Measurements from ENCODE around the gene CUX1. TPM values are rescaled to one million over a fixed set of nuclear protein-coding genes. Genes with fewer than 3 reads are reported as not detected.
"Not testable (repeated sequence)": the region's sequence is repeated elsewhere in the genome, so short reads cannot be mapped to it uniquely, and the experiment has no call there.

Gene CUX1
- total RNA-seq, 2 donors from 2014 or later = 24.7 to 26.2 TPM

DNA sequence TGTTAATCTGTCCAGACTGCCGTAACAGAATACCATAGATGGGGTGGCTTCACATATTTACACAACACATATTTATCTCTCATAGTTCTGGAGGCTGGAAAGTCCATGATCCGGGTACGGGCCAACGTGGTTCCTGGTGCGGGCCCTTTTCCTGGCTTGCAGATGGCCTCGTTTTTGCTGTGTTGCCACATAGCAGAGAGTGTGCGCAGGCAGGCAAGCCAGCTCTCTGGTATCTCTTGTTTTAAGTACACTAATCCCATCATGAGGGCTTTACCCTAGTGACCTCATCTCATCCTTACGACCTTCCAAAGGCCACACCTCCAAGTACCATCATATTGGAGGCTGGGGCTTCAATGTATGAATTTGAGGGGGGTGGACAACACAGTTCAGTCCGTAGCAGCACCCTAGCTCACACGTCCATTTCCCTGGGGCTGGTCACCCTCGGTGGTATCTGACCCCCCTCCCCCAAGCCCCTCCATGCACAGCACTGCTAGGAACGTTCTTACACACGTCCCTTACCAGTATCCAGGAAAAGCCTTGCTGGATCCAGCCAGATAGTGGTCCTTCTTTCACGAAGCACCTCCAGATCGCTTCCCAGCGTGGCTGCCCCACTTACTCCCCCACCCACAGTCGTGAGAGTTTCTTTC, 21.5 kb downstream of the CUX1 start:
- peaks cover 6% of the 10 kb centered on the region for H3K4me1 Mint-ChIP-seq (ENCODE audit: low read depth)
- no peaks in the 10 kb centered on the region for H3K9me3 Mint-ChIP-seq
- no peak for DNase-seq
- no peak overlapping the region for H3K4me3 Mint-ChIP-seq
- no peaks in the 10 kb centered on the region for H3K36me3 Mint-ChIP-seq (ENCODE audit: insufficient read depth in 2 of 2)
- H3K27me3 Mint-ChIP-seq (ENCODE audit: low read depth) = no peaks in the 10 kb centered on the region
- no peak for ATAC-seq (replicated peaks in 1 of 2)
- H3K27ac Mint-ChIP-seq = no peak overlapping the region

DNA sequence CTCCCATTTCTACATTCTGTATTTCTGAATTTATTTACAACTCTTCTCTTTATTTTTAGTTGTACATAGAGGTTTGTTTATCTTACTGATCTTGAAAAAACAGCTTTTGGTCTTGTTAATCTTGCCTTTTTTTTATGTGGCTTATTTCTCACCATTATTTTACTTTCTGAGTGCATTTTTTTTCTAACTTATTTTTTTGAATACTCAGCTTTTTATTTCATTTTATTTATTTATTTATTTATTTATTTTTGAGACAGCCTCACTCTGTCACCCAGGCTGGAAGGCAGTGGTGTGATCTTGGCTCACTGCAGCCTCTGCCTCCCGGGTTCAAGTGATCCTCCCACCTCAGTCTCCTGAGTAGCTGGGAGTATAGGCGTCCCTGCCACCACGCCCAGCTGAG, 23.9 kb downstream of the CUX1 start:
- H3K4me3 Mint-ChIP-seq = no peak overlapping the region
- H3K36me3 Mint-ChIP-seq (ENCODE audit: insufficient read depth in 2 of 2) = peaks cover 0 to 2% of the 10 kb centered on the region in 2 donors
- H3K4me1 Mint-ChIP-seq (ENCODE audit: low read depth) = peaks cover 6% of the 10 kb centered on the region
- ATAC-seq (replicated peaks in 1 of 2) (no peak), DNase-seq (no peak)
- H3K27me3 Mint-ChIP-seq (ENCODE audit: low read depth) = no peaks in the 10 kb centered on the region
- H3K27ac Mint-ChIP-seq = no peak overlapping the region
- no peaks in the 10 kb centered on the region for H3K9me3 Mint-ChIP-seq

DNA sequence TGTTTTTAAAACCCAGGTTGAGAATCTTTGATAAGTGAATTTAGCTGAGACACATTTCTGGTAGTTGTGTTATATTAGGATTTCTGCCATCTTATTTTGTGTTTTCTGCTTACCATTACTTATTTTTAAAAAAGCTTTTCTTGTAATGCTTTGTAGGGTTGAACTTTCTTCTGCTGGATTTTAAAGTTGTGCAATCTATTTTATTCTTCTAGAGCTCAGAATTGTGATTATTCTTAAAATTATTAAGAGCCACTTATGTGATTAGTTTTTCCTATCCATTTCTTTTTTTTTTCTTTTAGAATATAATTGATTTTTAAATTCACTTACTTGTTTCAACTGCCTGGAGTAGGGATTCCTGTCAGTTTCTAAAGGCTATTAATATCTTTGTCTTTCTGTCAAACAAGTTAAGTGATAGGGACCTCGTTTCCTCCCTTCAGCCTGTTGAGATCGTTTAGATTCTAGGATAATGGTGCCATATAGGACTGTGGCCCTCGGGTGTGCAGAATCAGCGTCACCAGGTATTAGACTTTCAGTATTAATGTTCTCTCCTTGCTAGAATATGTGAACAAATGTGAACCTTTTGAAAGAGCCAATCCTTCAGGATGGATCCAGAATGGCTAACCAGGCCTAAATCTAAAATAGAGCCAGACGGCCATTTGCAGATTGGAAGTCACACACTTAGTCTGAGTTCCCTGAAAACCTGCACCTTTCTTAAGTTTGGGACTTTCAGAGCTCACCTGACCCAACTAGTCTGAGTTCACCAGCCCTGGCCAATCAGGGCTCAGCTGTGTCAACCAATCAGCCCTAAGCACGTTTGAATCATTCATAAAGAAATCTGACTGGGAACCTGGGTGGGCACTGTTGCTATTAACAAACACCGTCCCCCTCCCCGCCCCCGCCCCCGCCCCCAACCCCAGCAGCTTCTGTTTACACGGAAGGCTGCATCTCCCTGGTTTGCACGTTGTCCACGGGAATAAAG, 26.2 kb downstream of the CUX1 start:
- H3K4me3 Mint-ChIP-seq = no peak overlapping the region
- H3K4me1 Mint-ChIP-seq (ENCODE audit: low read depth) = peaks cover 12% of the 10 kb centered on the region
- peaks cover 0 to 3% of the 10 kb centered on the region in 2 donors for H3K9me3 Mint-ChIP-seq
- DNase-seq (no peak), ATAC-seq (replicated peaks in 1 of 2) (no peak)
- peak overlapping the region; percentile 38 for H3K27ac Mint-ChIP-seq
- peaks cover 3 to 5% of the 10 kb centered on the region in 2 donors for H3K36me3 Mint-ChIP-seq (ENCODE audit: insufficient read depth in 2 of 2)
- no peaks in the 10 kb centered on the region for H3K27me3 Mint-ChIP-seq (ENCODE audit: low read depth)

DNA sequence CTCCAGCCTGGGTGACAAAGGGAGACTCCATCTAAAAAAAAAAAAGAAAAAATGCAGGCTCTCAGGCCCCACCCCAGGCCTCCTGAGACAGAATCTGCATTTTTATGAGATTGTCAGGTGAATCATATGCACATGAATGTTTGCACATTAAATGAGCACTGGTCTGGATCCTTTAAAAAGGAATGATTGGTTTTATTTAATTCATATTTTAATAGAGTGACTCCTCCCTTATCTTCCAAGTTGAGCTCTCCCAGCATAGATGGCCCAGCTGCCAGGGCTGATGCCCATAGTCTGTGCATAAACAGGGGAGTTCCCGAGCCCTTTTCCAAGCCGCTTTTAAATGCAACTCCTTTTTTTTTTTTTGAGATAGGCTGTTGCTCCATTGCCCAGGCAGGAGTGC, 28.5 kb downstream of the CUX1 start:
- Mint-ChIP-seq H3K36me3 (ENCODE audit: insufficient read depth in 2 of 2) (peaks cover 5% of the 10 kb centered on the region in 2 donors), H3K4me1 (ENCODE audit: low read depth) (peaks cover 7% of the 10 kb centered on the region), H3K27me3 (ENCODE audit: low read depth) (no peaks in the 10 kb centered on the region), H3K9me3 (peaks cover 0 to 5% of the 10 kb centered on the region in 2 donors), H3K27ac (no peak overlapping the region), H3K4me3 (no peak overlapping the region)
- no peak for ATAC-seq (replicated peaks in 1 of 2)
- DNase-seq = no peak

DNA sequence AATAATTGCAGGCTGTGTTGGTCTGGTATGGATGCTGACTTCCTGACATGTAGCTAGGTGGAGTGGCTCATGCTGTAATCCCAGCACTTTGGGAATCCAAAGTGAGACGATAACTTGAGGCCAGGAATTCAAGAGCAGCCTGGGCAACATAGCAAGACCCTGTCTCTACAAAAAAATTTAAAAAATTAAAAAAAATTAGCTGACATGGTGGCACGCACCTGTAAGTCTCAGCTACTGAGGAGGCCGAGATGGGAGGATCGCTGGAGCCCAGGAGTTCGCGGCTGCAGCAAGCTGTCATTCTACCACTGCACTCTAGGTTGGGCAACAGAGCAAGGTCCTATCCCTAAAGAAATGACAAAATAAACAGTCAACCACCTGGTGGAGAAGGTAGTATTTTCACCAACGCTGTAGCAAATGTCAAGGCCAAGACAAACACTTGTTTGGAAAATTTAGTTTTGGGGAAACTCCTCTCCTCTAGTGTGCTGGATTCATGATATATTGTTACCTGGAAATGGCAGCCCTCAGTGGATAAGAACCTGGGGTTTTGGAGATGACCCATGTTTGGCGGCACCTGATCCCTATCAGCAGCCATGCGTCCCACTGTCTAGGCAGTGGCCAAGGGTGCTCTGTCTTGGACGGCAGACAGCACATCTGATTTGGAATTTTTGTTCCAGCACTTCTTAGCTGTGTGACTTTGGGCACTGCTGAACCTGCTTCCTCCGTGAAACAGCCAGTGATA, 29.5 kb downstream of the CUX1 start:
- peaks cover 5% of the 10 kb centered on the region in 2 donors for H3K36me3 Mint-ChIP-seq (ENCODE audit: insufficient read depth in 2 of 2)
- DNase-seq (no peak), ATAC-seq (replicated peaks in 1 of 2) (no peak)
- peaks cover under 1 to 5% of the 10 kb centered on the region in 2 donors for H3K9me3 Mint-ChIP-seq
- no peak overlapping the region for H3K4me3 Mint-ChIP-seq
- H3K27me3 Mint-ChIP-seq (ENCODE audit: low read depth) = no peaks in the 10 kb centered on the region
- no peak overlapping the region for H3K27ac Mint-ChIP-seq
- peaks cover 7% of the 10 kb centered on the region for H3K4me1 Mint-ChIP-seq (ENCODE audit: low read depth)

DNA sequence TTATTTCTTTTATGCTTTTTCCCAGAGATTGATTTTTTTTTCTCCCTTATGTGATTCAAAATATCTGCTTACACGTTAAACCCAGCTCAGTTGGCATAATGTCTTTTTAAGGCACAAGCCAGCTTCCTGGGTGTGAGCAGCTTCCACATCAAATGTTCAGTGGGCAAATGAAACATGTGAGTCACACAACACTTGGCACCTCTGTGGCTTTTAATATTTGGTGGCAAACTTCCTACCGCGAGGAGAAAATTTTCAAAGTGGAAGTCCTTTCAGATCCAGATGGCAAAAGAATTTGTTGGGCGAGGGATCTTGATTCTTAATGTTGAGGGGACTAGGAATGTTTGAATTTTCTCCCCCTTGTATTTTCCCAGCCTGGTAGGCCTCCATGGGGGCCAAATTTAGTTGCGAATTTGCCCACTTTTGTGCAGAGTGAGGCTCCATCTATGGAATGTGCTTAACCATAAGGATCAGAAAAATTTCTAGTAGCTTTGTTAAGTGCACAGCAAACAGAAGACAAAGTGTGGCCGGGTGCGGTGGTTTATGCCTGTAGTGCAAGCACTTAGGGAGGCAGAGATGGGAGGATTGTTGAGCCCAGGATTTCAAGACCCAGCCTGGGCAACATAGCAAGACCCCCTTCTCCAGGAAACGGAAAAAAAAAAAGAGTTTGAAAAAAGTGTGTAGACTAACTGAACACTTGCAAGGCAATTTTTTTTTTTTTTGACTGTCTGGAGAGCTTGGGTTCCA, 31.0 kb downstream of the CUX1 start:
- H3K4me1 Mint-ChIP-seq (ENCODE audit: low read depth) = peaks cover 7% of the 10 kb centered on the region
- no peaks in the 10 kb centered on the region for H3K27me3 Mint-ChIP-seq (ENCODE audit: low read depth)
- H3K9me3 Mint-ChIP-seq = peaks cover 1 to 5% of the 10 kb centered on the region in 2 donors
- peaks cover 5% of the 10 kb centered on the region in 2 donors for H3K36me3 Mint-ChIP-seq (ENCODE audit: insufficient read depth in 2 of 2)
- no peak overlapping the region for H3K4me3 Mint-ChIP-seq
- H3K27ac Mint-ChIP-seq = no peak overlapping the region
- DNase-seq = no peak
- no peak for ATAC-seq (replicated peaks in 1 of 2)

DNA sequence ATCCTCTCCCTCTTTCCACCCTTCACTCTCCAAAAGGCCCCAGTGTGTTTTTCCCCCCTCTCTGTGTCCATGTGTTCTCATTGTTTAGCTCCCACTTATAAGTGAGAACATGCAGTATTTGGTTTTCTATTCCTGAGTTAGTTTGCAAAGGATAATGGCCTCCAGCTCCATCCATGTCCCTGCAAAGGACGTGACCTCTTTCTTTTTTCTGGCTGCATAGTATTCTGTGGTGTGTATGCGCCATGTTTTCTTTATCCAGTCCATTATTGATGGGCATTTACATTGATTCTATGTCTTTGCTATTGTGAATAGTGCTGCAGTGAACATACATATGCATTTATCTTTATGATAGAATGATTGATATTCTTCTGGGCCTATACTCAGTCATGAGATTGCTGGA, 31.9 kb downstream of the CUX1 start:
- DNase-seq; H3K27ac Mint-ChIP-seq; ATAC-seq (replicated peaks in 1 of 2); H3K4me3 Mint-ChIP-seq; H3K9me3 Mint-ChIP-seq; H3K27me3 Mint-ChIP-seq (ENCODE audit: low read depth); H3K36me3 Mint-ChIP-seq (ENCODE audit: insufficient read depth in 2 of 2): not testable (repeated sequence)
- peaks cover 13% of the 10 kb centered on the region for H3K4me1 Mint-ChIP-seq (ENCODE audit: low read depth)

DNA sequence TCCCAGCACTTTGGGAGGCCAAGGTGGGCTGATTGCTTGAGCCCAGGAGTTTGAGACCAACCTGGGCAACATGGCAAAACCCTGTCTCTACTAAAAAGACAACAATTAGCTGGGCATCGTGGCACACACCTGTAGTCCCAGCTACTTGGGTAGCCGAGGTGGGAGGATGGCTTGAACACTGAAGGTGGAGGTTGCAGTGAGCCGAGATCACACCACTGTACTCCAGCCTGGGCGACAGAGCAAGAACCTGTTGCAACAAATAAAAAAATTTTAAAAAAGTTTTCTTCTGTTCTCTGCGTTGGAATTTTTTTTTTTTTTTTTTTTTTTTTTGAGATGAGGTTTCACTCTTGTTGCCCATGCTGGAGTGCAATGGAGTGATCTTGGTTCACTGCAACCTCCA, 34.9 kb downstream of the CUX1 start:
- H3K4me3 Mint-ChIP-seq; DNase-seq; H3K27me3 Mint-ChIP-seq (ENCODE audit: low read depth); H3K36me3 Mint-ChIP-seq (ENCODE audit: insufficient read depth in 2 of 2); ATAC-seq (replicated peaks in 1 of 2); H3K9me3 Mint-ChIP-seq; H3K27ac Mint-ChIP-seq: not testable (repeated sequence)
- H3K4me1 Mint-ChIP-seq (ENCODE audit: low read depth) = peaks cover 41% of the 10 kb centered on the region

DNA sequence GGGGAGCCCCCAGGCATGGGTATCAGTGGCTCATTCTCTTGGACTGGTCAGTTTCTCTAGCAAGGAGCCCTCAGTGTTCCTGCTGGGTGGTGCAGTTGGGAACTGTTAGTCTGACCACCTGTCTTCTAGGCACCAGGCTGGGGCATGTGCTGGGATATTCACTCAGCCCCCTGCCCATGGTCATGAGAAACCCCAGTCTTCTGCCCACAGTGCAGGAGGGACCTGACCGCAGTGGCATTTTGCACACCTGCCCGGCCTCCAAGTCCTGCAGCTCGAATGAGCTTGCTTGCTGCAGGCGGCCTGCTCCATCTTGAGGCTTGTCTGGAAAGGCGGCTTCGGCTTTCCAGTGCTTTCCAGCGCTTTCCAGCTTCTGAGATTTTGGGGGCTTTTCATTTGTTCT, 36.3 kb downstream of the CUX1 start:
- ATAC-seq (replicated peaks in 1 of 2) (no peak), DNase-seq (no peak)
- no peak overlapping the region for H3K4me3 Mint-ChIP-seq

DNA sequence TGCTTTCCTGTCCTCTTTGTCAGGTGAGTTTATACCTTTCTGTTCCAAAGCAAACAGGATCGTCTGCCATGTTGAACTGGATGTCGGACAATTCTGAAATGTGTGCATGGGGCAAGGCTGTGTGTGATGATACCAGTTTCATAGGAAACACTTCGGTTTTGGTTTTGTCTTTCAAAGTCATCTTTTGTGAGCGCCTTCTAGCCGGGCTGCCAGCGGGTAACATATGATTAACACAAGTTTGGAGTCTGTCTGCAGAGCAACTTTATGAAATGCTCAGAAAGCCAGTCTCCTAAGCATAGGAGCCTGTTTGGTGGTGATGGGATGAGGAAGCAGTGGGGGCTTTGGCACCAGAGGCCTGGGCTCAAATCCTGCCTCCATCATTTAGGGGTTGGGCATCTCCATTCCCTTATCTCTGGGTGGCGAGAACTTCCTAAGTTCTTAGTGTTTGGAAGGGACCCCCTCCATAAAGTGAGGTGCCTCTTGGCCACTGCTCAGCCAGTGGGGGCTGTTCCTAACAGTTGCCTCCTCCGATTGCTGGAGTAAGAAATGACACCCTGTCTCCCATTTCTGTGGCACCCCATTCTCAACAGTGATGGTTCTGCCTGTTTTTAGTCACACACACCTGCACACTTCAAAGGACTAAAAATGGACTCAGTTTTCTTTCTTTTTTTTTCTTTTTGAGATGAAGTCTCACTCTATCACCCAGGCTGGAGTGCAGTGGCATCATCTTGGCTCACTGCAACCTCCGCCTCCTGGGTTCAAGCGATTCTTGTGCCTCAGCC, 36.8 kb downstream of the CUX1 start:
- peaks cover 1% of the 10 kb centered on the region in 2 donors for H3K9me3 Mint-ChIP-seq
- H3K36me3 Mint-ChIP-seq (ENCODE audit: insufficient read depth in 2 of 2) = peaks cover 0 to 1% of the 10 kb centered on the region in 2 donors
- no peaks in the 10 kb centered on the region for H3K27me3 Mint-ChIP-seq (ENCODE audit: low read depth)
- DNase-seq = no peak
- ATAC-seq (replicated peaks in 1 of 2) = no peak
- no peak overlapping the region for H3K4me3 Mint-ChIP-seq
- no peak overlapping the region for H3K27ac Mint-ChIP-seq
- H3K4me1 Mint-ChIP-seq (ENCODE audit: low read depth) = peaks cover 44% of the 10 kb centered on the region

More for the DNA sequence above, 36.3 kb downstream of the CUX1 start:
- Mint-ChIP-seq H3K4me1 (ENCODE audit: low read depth) (peaks cover 44% of the 10 kb centered on the region), H3K36me3 (ENCODE audit: insufficient read depth in 2 of 2) (peaks cover 0 to 2% of the 10 kb centered on the region in 2 donors), H3K27ac (no peak overlapping the region), H3K27me3 (ENCODE audit: low read depth) (no peaks in the 10 kb centered on the region), H3K9me3 (peaks cover 1 to 2% of the 10 kb centered on the region in 2 donors)

DNA sequence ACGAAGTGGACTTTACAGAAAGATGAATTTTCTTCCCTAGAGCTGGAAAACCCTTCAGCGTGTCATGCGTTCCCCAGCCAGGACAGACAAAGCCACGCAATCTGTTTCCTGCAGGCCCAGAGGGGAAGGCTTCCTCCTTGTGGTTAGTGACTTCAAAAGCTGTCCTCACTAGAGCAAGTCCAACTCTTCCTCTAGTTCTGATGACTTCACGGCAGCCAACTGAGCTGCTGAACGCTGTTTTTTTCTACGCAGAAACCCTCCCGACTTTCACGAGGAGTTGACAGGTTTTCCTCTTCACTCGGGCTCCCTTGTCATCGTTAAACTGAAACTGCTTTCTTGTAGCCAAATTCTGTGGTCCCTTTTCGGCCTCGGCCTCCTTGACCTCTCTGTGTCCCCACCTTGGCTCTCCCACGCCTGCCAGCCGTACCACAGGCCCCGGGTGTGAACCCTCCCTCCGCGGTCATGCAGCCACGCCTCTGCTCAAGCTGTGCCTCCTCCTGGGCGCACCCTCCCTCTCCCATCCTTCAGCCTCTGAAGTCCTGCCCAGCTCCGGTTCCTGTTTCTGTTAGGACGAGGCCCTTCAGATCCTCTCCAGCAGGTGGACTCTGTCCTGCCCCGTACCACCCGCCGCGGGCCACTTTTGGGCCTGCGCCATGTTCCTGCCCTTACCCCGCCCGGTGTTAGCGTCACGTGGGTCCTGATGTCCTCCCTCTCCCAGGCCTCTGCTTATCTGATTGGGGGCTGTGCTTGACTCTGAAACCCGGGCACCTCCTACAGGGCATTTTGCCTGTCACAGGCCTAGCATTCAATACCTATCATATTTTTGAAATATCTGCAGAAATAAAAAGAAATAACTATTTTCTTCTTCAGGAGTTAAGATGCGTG, 39.3 kb downstream of the CUX1 start:
- Mint-ChIP-seq H3K27me3 (ENCODE audit: low read depth) (no peaks in the 10 kb centered on the region), H3K4me3 (peak overlapping the region; percentile 91 to 95), H3K27ac (peak overlapping the region; percentile 94), H3K9me3 (peaks cover 0 to 1% of the 10 kb centered on the region in 2 donors), H3K4me1 (ENCODE audit: low read depth) (peaks cover 56% of the 10 kb centered on the region), H3K36me3 (ENCODE audit: insufficient read depth in 2 of 2) (no peaks in the 10 kb centered on the region)
- peak; percentile 96 to 97 for ATAC-seq (replicated peaks in 1 of 2)
- DNase-seq = peak; percentile 86 to 88
